Measurements from ENCODE around the gene STOML1. TPM values are rescaled to one million over a fixed set of nuclear protein-coding genes. Genes with fewer than 3 reads are reported as not detected.
"Not testable (repeated sequence)": the region's sequence is repeated elsewhere in the genome, so short reads cannot be mapped to it uniquely, and the experiment has no call there.

STOML1 gene
- total and polyA plus RNA-seq, 2 experiments from 2014 or later, result 2.3 to 2.4 TPM

DNA sequence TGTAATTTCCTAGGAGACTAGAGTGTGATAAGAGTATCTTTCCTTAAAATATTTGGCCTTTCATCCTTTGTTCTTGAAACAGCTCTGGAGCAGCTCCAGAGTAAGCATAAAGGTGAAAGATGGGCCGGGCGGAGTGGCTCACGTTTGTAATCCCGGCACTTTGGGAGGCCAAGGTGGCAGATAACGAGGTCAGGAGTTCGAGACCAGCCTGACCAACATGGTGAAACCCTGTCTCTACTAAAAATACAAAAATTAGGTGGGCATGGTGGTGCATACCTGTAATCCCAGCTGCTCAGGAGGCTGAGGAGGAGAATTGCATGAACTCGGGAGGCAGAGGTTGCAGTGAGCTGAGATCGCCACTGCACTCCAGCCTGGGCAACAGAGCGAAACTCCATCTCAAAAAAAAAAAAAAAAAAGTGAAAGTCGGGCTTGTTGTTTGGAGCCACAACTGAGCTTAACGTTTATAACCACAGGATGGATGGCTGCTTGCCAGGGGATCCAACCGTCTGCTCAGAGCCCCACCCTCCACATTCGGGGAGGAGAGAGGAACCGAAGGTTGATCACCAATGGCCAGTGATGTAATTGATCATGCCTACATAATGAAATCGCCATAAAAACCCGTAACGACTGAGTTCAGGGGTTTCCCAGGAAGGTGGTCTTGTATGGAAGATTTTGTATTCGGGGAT lies 16.5 kb downstream of the STOML1 start:
- not testable (repeated sequence) for H3K27ac ChIP-seq (ENCODE audit: low read depth); H3K9me2 ChIP-seq (ENCODE audit: insufficient read depth); H2AFZ ChIP-seq; H3K4me3 ChIP-seq; H3K9me3 Mint-ChIP-seq; H3K79me2 ChIP-seq (replicated peaks; ENCODE audit: insufficient read depth); H3F3A ChIP-seq (replicated peaks; ENCODE audit: low read depth); H3K4me1 ChIP-seq (ENCODE audit: insufficient read depth); H4K20me1 ChIP-seq (replicated peaks; ENCODE audit: insufficient read depth); H3K4me2 ChIP-seq; H3K4me3 Mint-ChIP-seq; H3K4me1 Mint-ChIP-seq; DNase-seq (ENCODE audit: low spot score); H3K27me3 ChIP-seq (ENCODE audit: insufficient read depth); H3K36me3 Mint-ChIP-seq (ENCODE audit: low read depth); H3K36me3 ChIP-seq (ENCODE audit: insufficient read depth); ATAC-seq; H3K27ac Mint-ChIP-seq; H3K27me3 Mint-ChIP-seq (ENCODE audit: insufficient read depth, low read depth, poor library complexity)

DNA sequence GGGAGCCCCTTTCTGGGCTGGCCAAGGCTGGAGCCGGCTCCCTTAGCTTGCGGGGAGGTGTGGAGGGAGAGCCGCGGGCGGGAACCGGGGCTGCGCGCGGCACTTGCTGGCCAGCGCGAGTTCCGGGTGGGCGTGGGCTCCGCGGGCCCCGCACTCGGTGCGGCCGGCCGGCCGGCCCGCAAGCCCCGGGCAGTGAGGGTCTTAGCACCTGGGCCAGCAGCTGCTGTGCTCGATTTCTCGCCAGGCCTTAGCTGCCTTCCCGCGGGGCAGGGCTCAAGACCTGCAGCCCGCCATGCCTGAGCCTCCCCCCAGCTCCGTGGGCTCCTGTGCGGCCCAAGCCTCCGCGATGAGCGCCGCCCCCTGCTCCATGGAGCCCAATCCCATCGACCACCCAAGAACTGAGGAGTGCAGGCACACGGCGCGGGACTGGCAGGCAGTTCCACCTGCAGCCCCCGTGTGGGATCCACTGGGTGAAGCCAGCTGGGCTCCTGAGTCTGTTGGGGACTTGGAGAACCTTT lies 18.4 kb downstream of the STOML1 start:
- Histone ChIP-seq H2AFZ (peak overlapping the region; percentile 100), H3K4me3 (peak overlapping the region; percentile 49; the same call in 1 of the 2 replicates), H3K4me2 (peak overlapping the region; percentile 84)
- not testable (repeated sequence) for H3K79me2 ChIP-seq (replicated peaks; ENCODE audit: insufficient read depth); H3K27me3 ChIP-seq (ENCODE audit: insufficient read depth); H3K4me1 Mint-ChIP-seq; H3K36me3 Mint-ChIP-seq (ENCODE audit: low read depth); H3K4me1 ChIP-seq (ENCODE audit: insufficient read depth); ATAC-seq; H3K27ac Mint-ChIP-seq; H3K27ac ChIP-seq (ENCODE audit: low read depth); H4K20me1 ChIP-seq (replicated peaks; ENCODE audit: insufficient read depth); H3K9me3 Mint-ChIP-seq; H3K9me2 ChIP-seq (ENCODE audit: insufficient read depth); H3K36me3 ChIP-seq (ENCODE audit: insufficient read depth); H3K4me3 Mint-ChIP-seq; H3F3A ChIP-seq (replicated peaks; ENCODE audit: low read depth); H3K27me3 Mint-ChIP-seq (ENCODE audit: insufficient read depth, low read depth, poor library complexity)
- peak; percentile 19 for DNase-seq (ENCODE audit: low spot score)

DNA sequence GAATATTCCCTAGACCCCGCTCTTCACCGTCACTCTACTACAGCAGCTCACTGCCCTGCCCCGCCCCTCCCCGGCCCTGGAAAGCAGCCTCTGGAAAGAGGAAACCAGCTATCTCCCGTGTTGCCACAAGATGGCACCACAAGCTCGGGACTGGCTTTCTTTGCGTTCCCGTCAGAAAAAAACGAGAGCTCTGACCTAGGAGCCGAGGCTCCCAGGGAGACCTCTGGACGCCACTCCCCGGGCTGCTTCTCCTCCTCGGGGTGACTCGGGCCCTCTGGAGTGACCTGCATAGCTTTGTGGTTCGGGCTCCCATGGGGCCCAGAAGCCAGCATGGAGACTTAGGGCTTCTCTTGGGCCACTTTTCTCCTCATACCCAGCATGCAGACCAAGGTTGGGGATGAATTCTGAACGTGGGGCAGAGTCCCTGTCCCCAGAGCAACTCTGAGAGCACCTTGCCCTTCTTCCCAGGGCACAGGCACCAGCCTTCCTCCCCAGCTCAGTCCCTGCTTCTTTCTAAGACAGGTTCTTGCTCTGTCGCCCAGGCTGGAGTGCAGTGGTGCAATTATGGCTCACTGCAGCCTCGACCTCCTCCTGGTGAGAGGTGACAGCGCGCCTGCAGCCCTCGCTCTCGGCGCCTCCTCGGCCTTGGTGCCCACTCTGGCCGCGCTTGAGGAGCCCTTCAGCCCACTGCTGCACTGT lies 19.0 kb downstream of the STOML1 start:
- H3K79me2 ChIP-seq (replicated peaks; ENCODE audit: insufficient read depth), result no peaks in the 10 kb centered on the region
- peak overlapping the region; percentile 84 for H3K4me2 ChIP-seq
- peak; percentile 95 for DNase-seq (ENCODE audit: low spot score)
- peak overlapping the region; percentile 33; the same call in 1 of the 3 replicates for H3K4me3 Mint-ChIP-seq
- peaks cover 5% of the 10 kb centered on the region for H3K27me3 Mint-ChIP-seq (ENCODE audit: insufficient read depth, low read depth, poor library complexity)
- H3K4me1 ChIP-seq (ENCODE audit: insufficient read depth), result peaks cover 15% of the 10 kb centered on the region
- H3K4me1 Mint-ChIP-seq, result peaks cover 15% of the 10 kb centered on the region
- H2AFZ ChIP-seq, result peak overlapping the region; percentile 100
- no peaks in the 10 kb centered on the region for H4K20me1 ChIP-seq (replicated peaks; ENCODE audit: insufficient read depth)
- H3F3A ChIP-seq (replicated peaks; ENCODE audit: low read depth), result no peaks in the 10 kb centered on the region
- ATAC-seq, result peak; percentile 94
- H3K27ac ChIP-seq (ENCODE audit: low read depth), result no peak overlapping the region
- H3K9me3 Mint-ChIP-seq, result peaks cover 4% of the 10 kb centered on the region; the same call in 1 of the 3 replicates
- H3K36me3 ChIP-seq (ENCODE audit: insufficient read depth), result no peaks in the 10 kb centered on the region
- peaks cover 3% of the 10 kb centered on the region; the same call in 1 of the 2 replicates for H3K27me3 ChIP-seq (ENCODE audit: insufficient read depth)
- TF ChIP-seq CREB1 (CRISPR knock-in tag; IDR thresholded peaks at IDR 0.05; ENCODE audit: low read depth) (0 out of 2 replicates have a peak, but pooled peaks have one; percentile 27), EZH2 (IDR thresholded peaks at IDR 0.05; ENCODE audit: low read depth, unreplicated experiment) (no peak), ZNF114 (CRISPR knock-in tag; IDR thresholded peaks at IDR 0.05) (no peak), EZH2phosphoT487 (IDR thresholded peaks at IDR 0.05; ENCODE audit: unreplicated experiment) (no peak), JUNB (IDR thresholded peaks at IDR 0.05; ENCODE audit: unreplicated experiment) (no peak)
- TF ChIP-seq, protein P1, sequence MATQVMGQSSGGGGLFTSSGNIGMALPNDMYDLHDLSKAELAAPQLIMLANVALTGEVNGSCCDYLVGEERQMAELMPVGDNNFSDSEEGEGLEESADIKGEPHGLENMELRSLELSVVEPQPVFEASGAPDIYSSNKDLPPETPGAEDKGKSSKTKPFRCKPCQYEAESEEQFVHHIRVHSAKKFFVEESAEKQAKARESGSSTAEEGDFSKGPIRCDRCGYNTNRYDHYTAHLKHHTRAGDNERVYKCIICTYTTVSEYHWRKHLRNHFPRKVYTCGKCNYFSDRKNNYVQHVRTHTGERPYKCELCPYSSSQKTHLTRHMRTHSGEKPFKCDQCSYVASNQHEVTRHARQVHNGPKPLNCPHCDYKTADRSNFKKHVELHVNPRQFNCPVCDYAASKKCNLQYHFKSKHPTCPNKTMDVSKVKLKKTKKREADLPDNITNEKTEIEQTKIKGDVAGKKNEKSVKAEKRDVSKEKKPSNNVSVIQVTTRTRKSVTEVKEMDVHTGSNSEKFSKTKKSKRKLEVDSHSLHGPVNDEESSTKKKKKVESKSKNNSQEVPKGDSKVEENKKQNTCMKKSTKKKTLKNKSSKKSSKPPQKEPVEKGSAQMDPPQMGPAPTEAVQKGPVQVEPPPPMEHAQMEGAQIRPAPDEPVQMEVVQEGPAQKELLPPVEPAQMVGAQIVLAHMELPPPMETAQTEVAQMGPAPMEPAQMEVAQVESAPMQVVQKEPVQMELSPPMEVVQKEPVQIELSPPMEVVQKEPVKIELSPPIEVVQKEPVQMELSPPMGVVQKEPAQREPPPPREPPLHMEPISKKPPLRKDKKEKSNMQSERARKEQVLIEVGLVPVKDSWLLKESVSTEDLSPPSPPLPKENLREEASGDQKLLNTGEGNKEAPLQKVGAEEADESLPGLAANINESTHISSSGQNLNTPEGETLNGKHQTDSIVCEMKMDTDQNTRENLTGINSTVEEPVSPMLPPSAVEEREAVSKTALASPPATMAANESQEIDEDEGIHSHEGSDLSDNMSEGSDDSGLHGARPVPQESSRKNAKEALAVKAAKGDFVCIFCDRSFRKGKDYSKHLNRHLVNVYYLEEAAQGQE (IDR thresholded peaks at IDR 0.05; ENCODE audit: unreplicated experiment), result no peak
- TF ChIP-seq, protein P2, sequence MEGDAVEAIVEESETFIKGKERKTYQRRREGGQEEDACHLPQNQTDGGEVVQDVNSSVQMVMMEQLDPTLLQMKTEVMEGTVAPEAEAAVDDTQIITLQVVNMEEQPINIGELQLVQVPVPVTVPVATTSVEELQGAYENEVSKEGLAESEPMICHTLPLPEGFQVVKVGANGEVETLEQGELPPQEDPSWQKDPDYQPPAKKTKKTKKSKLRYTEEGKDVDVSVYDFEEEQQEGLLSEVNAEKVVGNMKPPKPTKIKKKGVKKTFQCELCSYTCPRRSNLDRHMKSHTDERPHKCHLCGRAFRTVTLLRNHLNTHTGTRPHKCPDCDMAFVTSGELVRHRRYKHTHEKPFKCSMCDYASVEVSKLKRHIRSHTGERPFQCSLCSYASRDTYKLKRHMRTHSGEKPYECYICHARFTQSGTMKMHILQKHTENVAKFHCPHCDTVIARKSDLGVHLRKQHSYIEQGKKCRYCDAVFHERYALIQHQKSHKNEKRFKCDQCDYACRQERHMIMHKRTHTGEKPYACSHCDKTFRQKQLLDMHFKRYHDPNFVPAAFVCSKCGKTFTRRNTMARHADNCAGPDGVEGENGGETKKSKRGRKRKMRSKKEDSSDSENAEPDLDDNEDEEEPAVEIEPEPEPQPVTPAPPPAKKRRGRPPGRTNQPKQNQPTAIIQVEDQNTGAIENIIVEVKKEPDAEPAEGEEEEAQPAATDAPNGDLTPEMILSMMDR (conservative IDR thresholded peaks at IDR 0.05; ENCODE audit: low read depth in 2 of 2), result peak; percentile 74 to 97
- TF ChIP-seq, protein P3, sequence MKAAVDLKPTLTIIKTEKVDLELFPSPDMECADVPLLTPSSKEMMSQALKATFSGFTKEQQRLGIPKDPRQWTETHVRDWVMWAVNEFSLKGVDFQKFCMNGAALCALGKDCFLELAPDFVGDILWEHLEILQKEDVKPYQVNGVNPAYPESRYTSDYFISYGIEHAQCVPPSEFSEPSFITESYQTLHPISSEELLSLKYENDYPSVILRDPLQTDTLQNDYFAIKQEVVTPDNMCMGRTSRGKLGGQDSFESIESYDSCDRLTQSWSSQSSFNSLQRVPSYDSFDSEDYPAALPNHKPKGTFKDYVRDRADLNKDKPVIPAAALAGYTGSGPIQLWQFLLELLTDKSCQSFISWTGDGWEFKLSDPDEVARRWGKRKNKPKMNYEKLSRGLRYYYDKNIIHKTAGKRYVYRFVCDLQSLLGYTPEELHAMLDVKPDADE (IDR thresholded peaks at IDR 0.05), result no peak
- no peaks in the 10 kb centered on the region; the same call in 2 of the 3 replicates for H3K36me3 Mint-ChIP-seq (ENCODE audit: low read depth)
- no peaks in the 10 kb centered on the region for H3K9me2 ChIP-seq (ENCODE audit: insufficient read depth)
- H3K27ac Mint-ChIP-seq, result no peak overlapping the region
- H3K4me3 ChIP-seq, result peak overlapping the region; percentile 49
